Left colon (tissue), 2 donors: Measurements from ENCODE around the gene CORO1C. TPM values are rescaled to one million over a fixed set of nuclear protein-coding genes. Genes with fewer than 3 reads are reported as not detected.
A peak's percentile ranks its signal among the peaks of the same experiment; 100 is the strongest.
"Not testable (repeated sequence)": the region's sequence is repeated elsewhere in the genome, so short reads cannot be mapped to it uniquely, and the experiment has no call there.

Experiments
- ATAC-seq: fragments of 200-7000 bp; cut with Tn5 transposase; one replicate; pipeline ENCODE4 v1.9.1; 2020; ENCODE audit warnings: mild to moderate bottlenecking, moderate library complexity
- DNase-seq, 2 donors: peaks; one replicate each; pipeline ENCODE4 v3.0.0-alpha.2; 2020
- intact Hi-C, 2 donors: fragments of 100-400 bp; cut with DNase I in 1 of 2; cut with micrococcal nuclease in 1 of 2; formaldehyde crosslinking; loops; one replicate each; pipeline versions ENCODE4 v1.11.2 to v1.14.0; 2022; cut with DNase I, micrococcal nuclease
- total RNA-seq, 2 donors: library from RNA; stranded (reverse); fragmentation: NEBNext Ultra II Directional; extraction: Animal tissue kit (Norgen Biotek cat#: 25700); gene quantifications; one replicate each; pipeline ENCODE4 v1.2.1, GENCODE V29; 2021
- donor health status: DM: no; HTN: no; CAD: no.
- donor health status: DM: yes; HTN: yes; CAD: no.

CORO1C gene
- total RNA-seq, 2 donors from 2014 or later: 85.6 to 128 TPM

DNA sequence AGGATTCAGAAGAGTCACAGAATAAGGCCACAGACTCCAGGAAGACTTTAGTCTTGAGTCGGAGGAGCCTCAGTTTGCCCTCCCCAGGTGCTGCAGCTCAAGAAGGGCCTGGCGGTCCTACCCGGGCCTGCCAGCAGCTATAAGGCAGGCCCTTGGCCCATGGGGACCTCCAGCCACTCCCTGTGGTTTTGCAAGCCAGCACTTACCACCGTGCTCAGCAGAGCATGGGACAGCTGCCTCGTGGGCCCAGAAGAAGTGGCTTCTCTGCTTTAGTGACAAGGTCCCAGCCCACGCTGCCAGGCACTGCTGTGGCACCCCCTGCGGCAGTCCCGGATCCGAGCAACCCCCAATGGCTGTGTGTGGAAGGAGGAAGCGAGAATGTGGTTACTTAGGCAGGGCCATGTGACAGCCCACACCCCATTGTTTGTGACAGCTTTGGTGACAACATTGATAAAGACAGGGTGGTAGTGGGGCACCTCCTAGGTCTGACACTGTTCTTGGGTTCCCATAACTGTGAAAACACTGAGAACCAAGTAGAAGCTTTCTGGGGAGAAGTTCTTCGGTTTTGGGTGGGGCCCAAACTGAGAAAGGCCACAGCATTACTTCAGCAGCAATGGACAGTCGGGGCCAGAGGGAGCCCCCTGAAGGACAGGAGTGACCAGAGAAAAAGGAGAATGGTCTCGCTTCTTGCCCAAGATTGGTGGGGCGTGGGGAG is 97.6 kb downstream of the CORO1C start, which contains the start of gene SELPLG:
Gene SELPLG, minus strand, starts transcription at position 361 of the 715 bp plus-strand sequence. CDS start 9,587 bp downstream, outside the sequence.
- ATAC-seq (peak; percentile 32), DNase-seq (peak; percentile 76 to 80)
- intact Hi-C loops: no loop called here

DNA sequence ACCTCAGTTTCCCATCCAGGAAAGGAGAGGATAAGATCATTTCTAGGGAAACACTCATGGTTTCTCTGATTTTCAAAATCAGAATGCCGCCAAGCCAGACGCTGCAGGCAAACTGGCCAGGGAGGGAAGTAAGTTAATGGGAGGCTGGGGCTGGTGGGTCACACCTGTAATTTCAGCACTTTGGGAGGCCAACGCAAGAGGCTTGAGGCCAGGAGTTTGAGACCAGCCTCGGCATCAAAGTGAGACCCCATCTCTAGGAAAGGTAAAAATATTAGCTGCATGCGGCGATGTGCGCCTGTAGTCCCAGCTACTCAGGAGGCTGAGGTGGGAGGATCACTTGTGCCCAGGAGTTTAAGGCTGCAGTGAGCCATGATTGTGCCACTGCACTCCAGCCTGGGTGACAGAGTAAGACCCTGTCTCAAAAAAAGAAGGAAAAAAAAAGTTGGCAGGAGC is 98.2 kb downstream of the CORO1C start:
- intact Hi-C loops: no loop called here
- no peak for ATAC-seq
- peak in 1 of 2 donors; percentile 9 for DNase-seq

DNA sequence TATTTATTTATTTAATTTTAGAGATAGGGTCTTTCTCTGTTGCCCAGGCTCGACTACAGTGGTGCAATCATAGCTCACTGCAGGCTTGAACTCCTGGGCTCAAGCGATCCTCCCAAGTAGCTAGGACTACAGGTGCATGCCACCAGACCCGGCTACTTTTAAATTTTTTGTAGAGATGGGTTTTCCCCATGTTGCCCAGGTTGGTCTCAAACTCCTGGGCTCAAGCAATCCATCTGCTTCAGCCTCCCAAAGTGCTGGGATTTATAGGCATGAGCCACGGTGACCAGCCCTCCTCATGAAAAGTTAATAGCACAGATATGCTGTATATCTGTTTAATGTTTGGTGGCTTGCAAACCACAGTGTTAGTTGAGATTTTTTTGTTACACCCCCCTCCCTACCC is 100.1 kb downstream of the CORO1C start:
- intact Hi-C loops, ATAC-seq: not testable (repeated sequence)
- DNase-seq: peak in 1 of 2 donors; percentile 3

DNA sequence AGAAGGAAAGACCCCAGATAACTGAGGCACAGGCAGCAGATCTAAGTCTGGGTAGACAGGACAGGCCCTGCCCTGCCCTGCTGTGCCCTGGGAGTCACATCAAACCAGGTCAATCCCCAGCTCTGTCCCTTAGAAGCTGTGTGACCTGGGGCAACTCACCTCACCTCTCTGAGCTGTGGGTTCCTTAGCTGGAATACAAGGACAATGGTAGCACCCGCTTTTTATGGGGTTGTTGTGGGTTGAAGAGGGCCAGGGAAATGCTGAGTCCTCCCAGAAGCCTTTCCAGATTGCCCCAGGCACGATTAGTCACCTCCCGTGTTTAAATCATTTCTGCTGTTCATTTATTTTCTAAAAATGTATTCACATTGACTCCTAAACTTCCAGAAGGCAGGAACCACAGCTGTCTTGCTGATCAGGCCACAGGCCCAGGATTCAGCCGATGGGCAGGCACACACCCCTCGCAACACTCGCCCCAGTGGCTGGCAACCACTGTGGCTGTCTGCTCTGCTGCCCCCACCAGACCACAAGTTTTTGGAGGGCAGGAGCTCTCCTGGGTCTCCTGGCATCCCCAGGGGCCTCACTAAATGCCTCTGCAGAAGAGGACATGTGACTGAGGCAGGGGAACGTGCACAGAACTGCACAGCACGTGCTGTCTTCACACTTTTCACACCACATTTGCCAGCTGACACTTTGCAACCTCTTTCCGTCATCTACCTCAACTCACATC is 100.7 kb downstream of the CORO1C start:
- intact Hi-C loops: no loop called here
- DNase-seq: peak in 1 of 2 donors; percentile 4
- no peak for ATAC-seq

DNA sequence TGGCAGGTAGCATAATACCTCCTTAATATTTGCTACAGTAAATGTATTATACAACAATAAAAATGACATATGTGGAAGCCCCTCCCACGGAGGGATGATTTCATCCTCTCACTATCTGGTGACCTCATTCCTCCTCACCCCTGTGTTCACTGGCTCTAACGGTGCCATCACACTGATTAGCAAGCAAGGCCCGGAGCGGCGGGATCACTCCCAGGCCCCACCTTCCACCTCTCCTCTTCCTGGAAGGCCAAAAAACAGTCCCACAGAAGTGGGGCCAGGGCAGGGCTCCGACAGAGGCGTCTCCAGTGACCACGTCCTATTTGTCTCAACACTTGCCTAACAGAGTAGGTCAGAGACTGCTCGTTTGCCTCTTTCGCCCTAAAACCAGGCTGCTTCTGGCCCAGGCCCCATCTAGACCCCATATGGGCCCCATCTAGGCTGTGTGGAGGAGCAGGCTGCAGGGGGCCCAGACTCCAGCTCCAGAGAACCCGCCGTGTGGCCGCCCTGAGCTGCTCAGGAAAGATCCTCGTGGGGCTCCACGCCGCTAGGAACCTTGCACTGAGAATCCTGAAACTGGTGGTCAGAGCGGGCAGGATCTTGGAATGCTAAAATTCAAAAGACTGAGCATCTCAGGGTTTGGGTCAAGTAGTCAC is 101.4 kb downstream of the CORO1C start:
- peak in 1 of 2 donors; percentile 13 for DNase-seq
- intact Hi-C loops: no loop called here
- no peak for ATAC-seq

DNA sequence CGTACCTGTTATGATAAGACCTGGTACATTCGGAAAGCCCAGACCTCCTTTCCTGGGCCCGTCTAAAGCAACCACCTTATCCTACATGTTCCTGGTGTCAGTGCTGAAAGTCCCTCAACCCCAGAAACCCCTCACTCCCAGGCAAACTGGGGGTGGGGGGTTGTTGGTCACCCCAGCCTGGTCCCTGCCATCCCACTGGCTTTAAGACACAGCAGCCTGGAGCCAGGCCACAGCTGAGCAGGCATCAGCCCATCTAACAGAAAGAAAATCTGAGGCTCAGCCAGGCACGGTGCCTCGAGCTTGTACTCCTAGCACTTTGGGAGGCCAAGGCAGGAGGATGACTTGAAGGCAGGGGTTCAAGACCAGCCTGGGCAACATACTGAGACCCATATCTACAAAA is 102.2 kb downstream of the CORO1C start:
- ATAC-seq (no peak), DNase-seq (no peak)
- intact Hi-C loops: no loop called here

DNA sequence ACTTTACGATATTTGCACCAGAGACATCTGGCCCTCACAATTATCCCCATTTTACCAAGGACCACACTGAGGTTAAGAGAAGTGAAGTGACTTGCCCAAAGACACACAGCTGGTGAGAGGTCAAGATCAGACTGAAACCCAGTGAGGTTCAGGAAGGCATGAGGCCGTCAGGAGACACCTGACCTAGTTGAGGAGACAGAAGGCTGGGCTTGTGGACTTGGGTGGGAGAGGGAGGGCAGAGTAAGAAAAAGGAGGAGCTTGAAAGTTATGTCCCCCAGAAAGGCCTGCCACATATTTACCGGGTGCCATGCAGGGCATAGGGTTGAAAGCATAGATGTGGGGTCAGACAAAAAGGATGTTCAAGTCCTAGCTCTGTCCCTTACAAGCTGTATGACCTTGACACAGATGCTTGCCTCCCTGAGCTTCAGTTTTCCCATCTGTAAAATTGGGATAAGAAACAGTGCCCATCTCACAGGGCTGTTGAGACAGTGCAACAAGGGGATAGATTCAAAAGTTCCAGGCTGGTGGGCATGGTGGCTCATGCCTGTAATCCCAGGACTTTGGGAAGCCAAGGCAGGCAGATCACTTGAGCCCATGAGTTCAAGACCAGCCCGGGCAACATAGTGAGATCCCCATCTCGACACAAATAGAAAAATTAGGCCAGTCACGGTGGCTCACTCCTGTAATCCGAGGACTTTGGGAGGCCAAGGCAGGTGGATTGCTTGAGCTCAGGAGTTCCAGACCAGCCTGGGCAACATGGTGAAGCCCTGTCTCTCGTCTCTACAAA is 104.0 kb downstream of the CORO1C start:
- no peak for ATAC-seq
- intact Hi-C loops: no loop called here
- no peak for DNase-seq

DNA sequence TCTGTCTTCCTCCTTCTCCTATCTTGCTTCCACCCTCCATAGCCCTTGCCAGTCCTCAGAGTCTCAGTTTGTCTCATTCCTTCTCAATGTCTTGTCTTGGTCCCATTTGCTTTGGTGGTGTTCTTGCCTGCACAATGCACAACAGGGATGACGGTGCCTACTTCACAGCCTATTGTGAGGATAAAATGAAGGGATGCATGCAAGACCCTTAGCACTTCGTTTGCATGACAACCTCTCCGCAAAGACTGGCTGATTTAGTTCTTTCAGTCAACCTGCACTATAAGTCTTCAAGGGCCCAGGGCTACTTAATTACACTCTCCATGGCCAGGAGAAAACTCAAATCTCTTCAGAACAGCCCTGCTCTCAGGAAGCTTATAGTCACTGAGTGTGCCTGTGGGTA is 106.1 kb downstream of the CORO1C start:
- ATAC-seq (no peak), DNase-seq (no peak)
- intact Hi-C loops: no loop called here

DNA sequence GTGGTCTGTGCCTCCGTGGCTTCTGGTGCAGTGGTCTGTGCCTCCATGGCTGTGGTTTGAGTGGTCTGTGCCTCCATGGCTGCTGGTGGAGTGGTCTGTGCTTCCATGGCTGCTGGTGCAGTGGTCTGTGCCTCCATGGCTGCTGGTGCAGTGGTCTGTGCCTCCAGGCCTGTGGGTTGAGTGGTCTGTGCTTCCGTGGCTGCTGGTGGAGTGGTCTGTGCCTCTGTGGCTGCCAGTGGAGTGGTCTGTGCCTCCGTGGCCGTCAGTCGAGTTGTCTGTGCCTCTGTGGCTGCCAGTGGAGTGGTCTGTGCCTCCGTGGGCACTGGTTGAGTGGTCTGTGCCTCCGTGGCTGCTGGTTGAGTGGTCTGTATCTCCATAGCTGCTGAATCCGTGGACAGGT is 107.7 kb downstream of the CORO1C start:
- intact Hi-C loops: no loop called here
- ATAC-seq (no peak), DNase-seq (no peak)

DNA sequence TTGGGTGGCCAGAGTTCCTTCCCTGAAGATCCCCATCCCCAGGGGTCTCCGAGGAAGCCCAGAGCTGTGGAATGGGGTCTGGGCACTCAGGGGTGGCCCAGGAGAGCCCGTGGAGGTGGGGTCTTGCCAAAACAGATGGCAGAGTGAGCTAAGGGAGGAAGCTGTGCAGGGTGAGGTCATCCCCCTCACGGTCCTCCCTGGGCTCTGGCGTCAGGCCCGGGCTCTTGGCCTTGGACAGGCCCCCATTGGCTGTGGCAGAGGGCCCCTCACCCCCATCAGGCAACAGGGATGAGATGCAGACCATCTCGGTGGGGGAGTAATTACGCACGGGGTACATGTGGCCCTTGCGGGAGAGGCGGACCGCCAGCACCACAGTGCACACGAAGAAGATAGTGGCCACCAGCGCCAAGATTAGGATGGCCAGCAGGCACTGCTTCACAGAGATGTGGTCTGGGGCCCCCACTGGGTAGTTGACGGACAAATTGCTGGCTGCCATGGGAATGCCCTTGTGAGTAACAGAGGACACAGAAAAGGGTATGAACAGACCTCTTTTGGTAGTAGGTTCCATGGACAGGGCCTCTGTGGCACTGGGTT is 108.3 kb downstream of the CORO1C start:
- DNase-seq: no peak
- intact Hi-C loops: no loop called here
- ATAC-seq: no peak

DNA sequence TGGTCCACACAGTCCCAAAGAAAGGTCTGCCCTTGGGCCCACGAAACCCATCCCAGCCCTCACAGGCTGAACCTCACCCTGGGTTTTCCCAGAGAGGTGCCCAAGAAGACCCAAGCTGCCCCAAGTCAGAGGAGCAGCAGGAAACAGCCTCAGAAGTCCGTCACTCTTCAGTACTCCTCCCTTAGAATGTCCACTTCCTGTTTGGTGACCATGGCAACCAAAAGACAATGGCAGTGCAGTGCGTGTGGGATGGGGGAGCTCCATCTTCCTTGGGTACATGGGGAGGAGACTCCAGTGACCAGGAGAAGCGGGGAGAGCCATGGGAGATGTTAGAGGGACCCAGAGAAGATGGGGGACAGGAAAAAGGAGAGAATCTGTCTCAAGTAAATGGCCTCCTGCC is 108.9 kb downstream of the CORO1C start:
- DNase-seq: no peak
- peak; percentile 38 for ATAC-seq
- intact Hi-C loops: no loop called here

DNA sequence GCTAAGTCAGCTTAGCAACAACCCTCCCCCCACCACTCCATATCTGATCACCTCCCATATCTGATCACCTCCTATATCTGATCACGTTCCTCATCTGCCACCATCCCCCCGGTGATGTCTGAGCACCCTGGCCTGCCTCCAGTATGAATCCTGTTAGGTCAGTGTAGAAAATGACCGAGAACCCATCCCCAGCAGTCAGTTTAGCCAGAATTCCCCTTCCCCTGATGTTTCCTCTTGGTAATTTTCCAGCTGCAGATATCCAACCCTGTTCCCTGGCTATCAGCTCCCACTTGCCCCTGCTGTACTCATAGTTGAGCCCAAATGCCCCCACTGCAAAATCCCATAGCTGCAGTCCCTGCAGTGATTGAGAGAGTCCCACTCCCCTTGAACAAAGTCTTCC is 110.2 kb downstream of the CORO1C start:
- intact Hi-C loops: loop anchor here in 1 of 2 donors (2.0 kb wide), 1 partner anchor 54 kb away; no protein-coding TSS in a partner anchor
- DNase-seq (no peak), ATAC-seq (no peak)

DNA sequence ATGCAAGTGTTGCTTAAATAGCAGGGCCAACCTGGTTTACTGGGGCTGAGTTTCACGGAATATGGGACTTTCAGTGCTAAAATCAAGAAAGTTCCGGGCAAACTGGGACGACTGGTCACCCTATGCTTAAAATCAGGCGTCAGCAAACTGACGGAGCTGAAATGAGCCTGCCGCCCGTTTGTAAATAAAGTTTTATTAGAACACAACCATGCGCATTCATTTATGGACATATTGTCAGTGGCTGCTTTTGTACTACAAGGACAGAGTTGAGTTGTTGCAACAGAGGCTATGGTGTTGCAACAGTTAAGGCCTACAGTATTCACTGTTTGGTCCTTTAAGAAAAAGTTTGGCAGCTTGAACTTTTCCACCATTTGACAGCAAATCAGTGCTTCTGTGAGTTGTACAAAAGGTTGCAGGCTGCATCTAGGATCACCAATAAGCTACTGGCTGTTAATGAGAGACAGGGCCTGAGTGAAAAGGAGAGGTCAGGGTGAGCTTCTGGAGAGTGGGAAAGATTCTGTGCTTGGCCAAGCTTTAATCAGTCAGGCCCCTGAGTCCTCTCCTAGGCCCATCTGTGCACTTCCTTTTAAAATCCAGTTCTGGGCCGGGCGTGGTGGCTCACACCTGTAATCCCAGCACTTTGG is 111.0 kb downstream of the CORO1C start:
- DNase-seq (no peak), ATAC-seq (no peak)
- intact Hi-C loops: loop anchor here in 1 of 2 donors (2.0 kb wide), 1 partner anchor 54 kb away; no protein-coding TSS in a partner anchor

DNA sequence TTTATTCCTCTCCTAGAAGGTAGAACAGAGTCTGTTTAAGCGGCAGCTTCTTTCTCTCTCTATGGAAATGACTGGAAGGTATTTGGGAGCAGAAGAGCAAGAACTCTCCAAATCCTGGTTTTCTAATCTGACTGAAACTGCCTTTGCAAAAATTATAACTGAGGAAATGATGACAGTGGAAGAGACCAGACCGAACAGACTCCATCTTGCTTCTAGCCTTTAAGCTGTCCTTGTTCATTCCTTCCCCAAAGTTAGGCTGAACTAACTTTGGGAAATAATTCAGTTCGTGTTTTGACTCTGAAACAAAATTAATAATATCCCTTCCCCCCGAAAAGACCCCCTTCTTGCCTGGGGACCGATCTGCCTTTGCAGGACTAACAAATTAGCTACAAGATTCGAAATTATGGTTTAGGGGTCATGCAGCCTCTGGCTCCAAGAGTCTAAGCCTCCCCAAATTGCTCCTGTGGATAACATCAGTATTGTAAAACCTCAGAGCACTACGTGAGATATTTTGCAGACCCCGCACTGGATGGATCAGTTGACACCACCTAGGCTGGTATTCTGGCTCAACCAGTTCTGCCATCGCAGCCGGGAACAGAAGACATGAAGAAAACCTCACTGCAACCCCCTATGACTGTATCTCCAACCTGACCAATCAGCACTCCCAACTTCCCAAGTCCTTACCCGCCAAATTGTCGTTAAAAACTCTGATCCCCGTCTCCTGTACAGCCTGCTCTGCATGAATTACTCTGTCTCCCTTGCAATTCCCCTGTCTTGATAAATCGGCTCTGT is 111.8 kb downstream of the CORO1C start:
- intact Hi-C loops: loop anchor here (2.0 to 5.0 kb wide), 2 partner anchors 52 to 53 kb away; no protein-coding TSS in a partner anchor
- ATAC-seq (no peak), DNase-seq (no peak)

DNA sequence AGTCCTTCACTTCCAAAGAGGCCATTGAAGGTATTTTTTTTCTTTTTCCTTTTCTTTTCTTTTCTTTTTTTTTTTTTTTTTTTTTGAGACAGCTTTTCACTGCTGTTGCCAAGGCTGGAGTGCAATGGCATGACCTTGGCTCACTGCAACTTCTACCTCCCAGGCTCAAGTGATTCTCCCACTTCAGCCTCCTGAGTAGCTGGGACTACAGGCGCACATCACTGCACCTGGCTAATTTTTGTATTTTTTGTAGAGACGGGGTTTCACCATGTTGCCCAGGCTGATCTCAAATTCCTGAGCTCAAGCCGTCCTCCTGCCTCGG is 112.4 kb downstream of the CORO1C start:
- intact Hi-C loops: loop anchor here in 1 of 2 donors (5.0 kb wide), 1 partner anchor 52 kb away; no protein-coding TSS in a partner anchor
- not testable (repeated sequence) for DNase-seq, ATAC-seq

DNA sequence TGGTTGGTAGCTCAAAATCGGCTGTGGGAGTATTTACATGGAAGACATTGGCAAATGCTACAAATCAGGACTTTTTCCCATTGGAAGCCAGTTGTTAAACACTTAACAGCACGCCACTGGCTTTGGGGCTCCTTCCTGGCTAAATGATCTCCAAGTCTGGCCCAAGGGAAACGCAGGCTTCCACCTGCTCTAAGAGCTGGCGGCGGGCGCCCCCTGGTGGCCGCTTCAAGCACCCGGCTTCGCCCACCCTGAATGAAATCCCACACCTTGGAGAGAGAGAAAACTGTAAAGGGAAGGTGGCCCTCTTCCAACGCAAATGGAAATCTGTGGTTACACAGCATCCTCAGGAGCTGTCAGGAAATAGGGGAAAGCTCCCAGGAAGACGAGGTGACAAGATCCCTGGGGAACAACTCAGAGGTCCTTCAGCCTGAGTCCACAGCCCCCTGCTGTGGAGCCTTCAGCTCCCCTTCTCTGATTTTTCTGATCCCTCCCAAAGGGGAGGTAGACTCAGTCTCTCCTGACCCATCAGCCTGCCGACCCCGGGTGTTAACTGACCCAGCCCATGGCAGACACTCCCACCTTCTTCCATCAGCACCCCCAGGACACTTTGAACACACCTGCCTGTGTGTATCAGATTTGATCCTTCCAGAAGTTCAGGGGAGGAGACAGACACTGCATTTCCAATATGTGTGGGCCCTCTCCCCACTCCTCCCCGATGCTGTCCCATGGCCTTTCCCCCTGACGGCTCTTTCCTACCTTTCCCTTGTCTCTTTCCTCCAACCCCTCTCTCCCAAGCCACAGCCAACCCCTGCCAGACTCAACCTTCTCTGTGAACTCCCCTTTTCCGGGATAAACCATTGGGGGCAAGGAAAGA is 113.0 kb downstream of the CORO1C start:
- DNase-seq: peak; percentile 71 to 85
- ATAC-seq: peak; percentile 93
- intact Hi-C loops: loop anchor here in 1 of 2 donors (5.0 kb wide), 1 partner anchor 51 kb away; no protein-coding TSS in a partner anchor
